Measurements from ENCODE around the gene IFITM5. TPM values are rescaled to one million over a fixed set of nuclear protein-coding genes. Genes with fewer than 3 reads are reported as not detected.

IFITM5 gene
- total and polyA plus RNA-seq, 2 of the 4 experiments (the other 2 are of a cell fraction), result not detected

- ATAC-seq (ENCODE audit: low read depth), result no peak
- TF ChIP-seq USF2 (IDR thresholded peaks at IDR 0.05; ENCODE audit: low read depth, low read length), result no peak
- Histone ChIP-seq H3K36me3 (ENCODE audit: control insufficient read depth, insufficient read depth, low read length) (peaks cover 38% of the 10 kb centered on the region), H3K27ac (ENCODE audit: insufficient read depth, low read length) (no peak overlapping the region), H3K9ac (ENCODE audit: low read depth, low read length) (no peak overlapping the region), H2AFZ (replicated peaks; ENCODE audit: low read length, poor library complexity) (no peak overlapping the region), H2AK9ac (replicated peaks; ENCODE audit: low read depth, low read length, poor library complexity) (no peak overlapping the region), H3K79me1 (ENCODE audit: low read depth in 1 of 2, low read length in 2 of 2) (peaks cover 0 to 9% of the 10 kb centered on the region in 2 experiments; a peak in 2 of 4 replicates), H3K56ac (ENCODE audit: extremely low read depth, insufficient read depth, low read length) (no peak overlapping the region), H3K4me1 (ENCODE audit: control insufficient read depth, insufficient read depth, low read length) (no peaks in the 10 kb centered on the region), H3K4ac (ENCODE audit: low read depth, low read length) (no peak overlapping the region), H3K9me1 (ENCODE audit: insufficient read depth, low read length) (no peaks in the 10 kb centered on the region), H3K9me3 (ENCODE audit: control insufficient read depth, insufficient read depth, low read length) (no peaks in the 10 kb centered on the region), H2BK15ac (ENCODE audit: low read depth, low read length) (no peak overlapping the region), H2BK20ac (ENCODE audit: low read depth, low read length) (no peak overlapping the region), H4K91ac (ENCODE audit: insufficient read depth, low read depth, low read length) (no peak overlapping the region), H4K8ac (ENCODE audit: low read depth in 2 of 2, low read length in 2 of 2) (no peak overlapping the region), H3K27me3 (ENCODE audit: control insufficient read depth, insufficient read depth, low read length) (peaks cover 1% of the 10 kb centered on the region), H4K5ac (ENCODE audit: low read depth, low read length) (no peak overlapping the region), H3K18ac (ENCODE audit: low read depth, low read length) (no peak overlapping the region), H4K20me1 (ENCODE audit: insufficient read depth, low read length) (no peaks in the 10 kb centered on the region; the same call in 1 of the 2 replicates), H2AK5ac (ENCODE audit: low read depth, low read length) (no peak overlapping the region), H3K14ac (replicated peaks; ENCODE audit: low read depth, low read length) (no peak overlapping the region), H3K4me3 (ENCODE audit: insufficient read depth, low read depth, low read length) (no peak overlapping the region), H3K23ac (ENCODE audit: low read depth, low read length) (no peak overlapping the region), H2BK120ac (ENCODE audit: low read depth, low read length) (no peak overlapping the region), H2BK5ac (ENCODE audit: low read depth, low read length, poor library complexity, severe bottlenecking) (no peak overlapping the region), H3K4me2 (ENCODE audit: low read depth, low read length) (no peak overlapping the region)
- no peak for DNase-seq
- ChIA-PET CTCF (no interaction called here), POLR2A (ENCODE audit: unreplicated experiment) (no interaction called here)
- 76% methylated on average over 7 of the region's 13 CpGs; no CpG with 5 or more reads in 1 of the 2 experiments for WGBS, 2 experiments (ENCODE audit: extremely low coverage in 2 of 2, insufficient read length in 1 of 2)
- dilution Hi-C loops (cut with HindIII; ENCODE audit: low sequenced_read_pairs, unreplicated experiment) (no loop called here), intact Hi-C loops (cut with micrococcal nuclease) (no loop called here), in situ Hi-C loops (cut with MboI; ENCODE audit: low sequenced_read_pairs) (no loop called here)
- no TSS peak for BruUV-seq (replicated peaks)
These were observed 46.0 kb downstream of the IFITM5 start for GRCh38 chr11:253160-253885.
